ENCODE results near the gene ZNF860.

Gene ZNF860

DNA sequence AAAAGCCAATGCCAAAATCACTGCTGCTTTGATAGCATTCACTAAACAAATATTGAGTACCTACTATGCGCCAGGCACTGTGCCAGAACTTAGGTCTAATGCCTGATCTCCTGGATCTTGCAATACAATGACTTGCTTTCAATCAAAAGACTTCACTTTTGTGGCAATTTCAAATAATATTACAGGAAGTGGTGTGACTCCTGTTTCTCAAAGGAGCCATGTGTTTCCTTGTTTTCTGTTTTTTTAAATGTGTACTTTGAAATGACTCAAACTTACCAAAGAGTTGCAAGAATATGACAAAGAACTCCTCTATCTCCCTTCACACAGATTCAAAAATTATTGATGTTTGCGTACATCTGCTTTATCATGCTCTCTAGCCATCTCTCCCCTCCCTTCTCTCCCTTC is 18.7 kb upstream of the ZNF860 start:
- Histone ChIP-seq H3K4me3 (ENCODE audit: low read depth in 1 of 2, low read length in 1 of 2) (no peak overlapping the region), H3K9me3 (no peaks in the 10 kb centered on the region), H3K27me3 (peaks cover 63% of the 10 kb centered on the region), H3K27ac (no peak overlapping the region), H3K36me3 (no peaks in the 10 kb centered on the region), H3K4me1 (ENCODE audit: control insufficient read depth in 1 of 2, insufficient read depth in 1 of 2, low read depth in 1 of 2, low read length in 1 of 2) (no peaks in the 10 kb centered on the region)
- TF ChIP-seq, protein P1, sequence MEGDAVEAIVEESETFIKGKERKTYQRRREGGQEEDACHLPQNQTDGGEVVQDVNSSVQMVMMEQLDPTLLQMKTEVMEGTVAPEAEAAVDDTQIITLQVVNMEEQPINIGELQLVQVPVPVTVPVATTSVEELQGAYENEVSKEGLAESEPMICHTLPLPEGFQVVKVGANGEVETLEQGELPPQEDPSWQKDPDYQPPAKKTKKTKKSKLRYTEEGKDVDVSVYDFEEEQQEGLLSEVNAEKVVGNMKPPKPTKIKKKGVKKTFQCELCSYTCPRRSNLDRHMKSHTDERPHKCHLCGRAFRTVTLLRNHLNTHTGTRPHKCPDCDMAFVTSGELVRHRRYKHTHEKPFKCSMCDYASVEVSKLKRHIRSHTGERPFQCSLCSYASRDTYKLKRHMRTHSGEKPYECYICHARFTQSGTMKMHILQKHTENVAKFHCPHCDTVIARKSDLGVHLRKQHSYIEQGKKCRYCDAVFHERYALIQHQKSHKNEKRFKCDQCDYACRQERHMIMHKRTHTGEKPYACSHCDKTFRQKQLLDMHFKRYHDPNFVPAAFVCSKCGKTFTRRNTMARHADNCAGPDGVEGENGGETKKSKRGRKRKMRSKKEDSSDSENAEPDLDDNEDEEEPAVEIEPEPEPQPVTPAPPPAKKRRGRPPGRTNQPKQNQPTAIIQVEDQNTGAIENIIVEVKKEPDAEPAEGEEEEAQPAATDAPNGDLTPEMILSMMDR (IDR thresholded peaks at IDR 0.05), result no peak

DNA sequence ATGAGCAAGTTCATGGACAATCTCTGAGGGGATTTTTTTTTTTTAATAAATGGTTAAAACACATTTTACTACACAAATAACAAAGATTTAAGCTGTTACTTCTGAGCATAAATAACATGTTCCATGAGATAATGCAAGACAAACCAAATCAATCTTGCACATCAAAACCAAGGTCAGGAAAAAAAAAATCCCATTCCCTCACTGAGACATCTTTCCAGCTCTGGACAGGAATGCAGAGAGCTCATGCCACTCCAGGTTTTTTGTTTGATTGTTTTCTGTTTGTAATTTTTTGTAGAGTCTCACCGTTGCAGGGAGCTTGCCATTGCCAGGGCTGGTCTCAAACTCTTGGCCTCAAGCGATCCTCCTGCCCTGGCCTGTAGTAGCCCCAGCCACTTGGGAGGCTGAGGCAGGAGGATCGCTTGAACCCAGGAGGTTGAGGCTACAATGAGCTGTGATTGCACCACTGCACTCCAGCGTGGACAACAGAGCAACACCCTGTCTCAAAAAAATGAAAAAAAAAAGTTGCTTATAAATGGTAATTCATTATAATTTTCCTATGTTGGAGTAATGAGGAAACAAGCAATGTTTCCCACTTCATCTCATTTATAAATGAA is 14.5 kb upstream of the ZNF860 start:
- TF ChIP-seq, protein P1 (IDR thresholded peaks at IDR 0.05), result no peak
- Histone ChIP-seq H3K4me1 (ENCODE audit: control insufficient read depth in 1 of 2, insufficient read depth in 1 of 2, low read depth in 1 of 2, low read length in 1 of 2) (no peaks in the 10 kb centered on the region), H3K4me3 (ENCODE audit: low read depth in 1 of 2, low read length in 1 of 2) (no peak overlapping the region), H3K27ac (no peak overlapping the region), H3K36me3 (no peaks in the 10 kb centered on the region), H3K27me3 (peaks cover 33% of the 10 kb centered on the region), H3K9me3 (no peaks in the 10 kb centered on the region)

DNA sequence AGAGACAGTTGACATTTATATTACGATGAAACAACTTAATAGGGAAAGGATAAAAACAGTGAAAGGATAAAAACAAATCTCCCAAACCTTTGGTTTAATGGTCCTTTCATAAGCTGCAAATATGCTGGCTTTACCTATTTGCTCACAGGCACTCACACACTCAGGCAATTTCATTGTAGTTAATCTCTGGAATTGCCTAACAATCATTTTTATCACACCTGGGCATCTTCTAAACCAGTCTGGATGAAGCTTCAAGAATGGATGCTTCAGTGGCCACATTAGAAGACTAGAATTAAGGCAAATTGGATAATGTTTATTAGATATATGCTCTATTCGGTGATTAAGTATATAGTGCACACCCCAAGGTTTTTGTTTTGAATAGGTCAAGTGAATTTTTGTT is 14.0 kb upstream of the ZNF860 start:
- Histone ChIP-seq H3K27ac (no peak overlapping the region), H3K9me3 (no peaks in the 10 kb centered on the region), H3K4me3 (ENCODE audit: low read depth in 1 of 2, low read length in 1 of 2) (no peak overlapping the region), H3K4me1 (ENCODE audit: control insufficient read depth in 1 of 2, insufficient read depth in 1 of 2, low read depth in 1 of 2, low read length in 1 of 2) (no peaks in the 10 kb centered on the region), H3K36me3 (no peaks in the 10 kb centered on the region), H3K27me3 (peaks cover 29% of the 10 kb centered on the region)
- TF ChIP-seq, protein P1 (IDR thresholded peaks at IDR 0.05), result no peak

DNA sequence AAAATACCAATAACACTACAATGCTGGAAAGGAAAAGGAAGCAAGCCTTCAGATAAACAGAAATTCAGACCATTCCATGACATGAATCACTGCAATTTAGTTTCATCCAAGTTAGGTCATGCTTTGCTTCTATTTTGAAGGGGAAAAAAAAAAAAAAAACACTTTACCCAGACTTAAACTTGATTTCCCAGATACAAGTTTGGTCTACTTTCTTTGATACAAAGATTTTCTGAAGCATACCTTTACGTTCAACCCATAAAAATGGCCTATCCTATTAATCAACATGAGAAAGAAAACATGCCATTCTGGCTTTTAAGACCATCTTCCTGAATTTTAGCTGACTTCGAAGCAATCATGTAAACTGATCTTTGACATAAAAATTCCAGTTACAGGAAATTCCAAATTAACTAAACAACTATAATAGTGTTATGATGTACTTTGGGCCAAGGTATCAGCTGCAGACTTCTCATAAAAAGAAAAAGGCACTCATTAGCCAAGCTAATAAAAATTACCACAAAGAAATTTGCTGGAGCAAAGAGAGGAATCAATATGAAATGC is 13.1 kb upstream of the ZNF860 start:
- H3K27me3 ChIP-seq, result peaks cover 31% of the 10 kb centered on the region
- H3K27ac ChIP-seq, result no peak overlapping the region
- no peaks in the 10 kb centered on the region for H3K36me3 ChIP-seq
- no peak overlapping the region for H3K4me3 ChIP-seq (ENCODE audit: low read depth in 1 of 2, low read length in 1 of 2)
- H3K9me3 ChIP-seq, result no peaks in the 10 kb centered on the region
- no peaks in the 10 kb centered on the region for H3K4me1 ChIP-seq (ENCODE audit: control insufficient read depth in 1 of 2, insufficient read depth in 1 of 2, low read depth in 1 of 2, low read length in 1 of 2)
- TF ChIP-seq, protein P1 (IDR thresholded peaks at IDR 0.05), result no peak

DNA sequence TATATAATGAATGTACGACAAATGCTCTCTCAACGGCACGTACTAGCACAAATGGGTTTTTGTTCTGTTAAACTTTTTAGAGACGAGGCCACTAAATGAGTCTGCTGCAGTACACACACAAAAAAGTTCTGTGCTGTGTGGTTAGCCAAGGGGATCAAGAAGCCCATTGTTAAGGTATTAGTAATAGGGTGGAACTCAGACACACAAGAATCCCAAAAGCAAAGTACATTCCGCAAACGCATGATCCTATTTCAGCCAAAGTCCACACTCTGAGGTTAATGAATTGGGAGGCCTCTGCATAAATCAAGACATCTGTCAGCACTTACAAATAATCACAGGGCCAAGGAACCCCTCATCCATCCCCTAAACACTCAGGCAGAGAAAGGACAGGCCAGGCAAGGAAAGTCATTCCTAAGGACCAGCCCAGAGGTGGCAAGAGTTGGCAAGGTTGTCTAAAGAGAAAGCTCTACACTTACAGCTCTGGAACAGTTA is 12.6 kb upstream of the ZNF860 start:
- TF ChIP-seq, protein P1 (IDR thresholded peaks at IDR 0.05), result no peak
- Histone ChIP-seq H3K9me3 (no peaks in the 10 kb centered on the region), H3K27me3 (peaks cover 28% of the 10 kb centered on the region), H3K4me3 (ENCODE audit: low read depth in 1 of 2, low read length in 1 of 2) (no peak overlapping the region), H3K36me3 (no peaks in the 10 kb centered on the region), H3K27ac (no peak overlapping the region), H3K4me1 (ENCODE audit: control insufficient read depth in 1 of 2, insufficient read depth in 1 of 2, low read depth in 1 of 2, low read length in 1 of 2) (no peaks in the 10 kb centered on the region)

All from neutrophil (primary cell).